ENCODE results near the gene TPPP.

TPPP gene

DNA sequence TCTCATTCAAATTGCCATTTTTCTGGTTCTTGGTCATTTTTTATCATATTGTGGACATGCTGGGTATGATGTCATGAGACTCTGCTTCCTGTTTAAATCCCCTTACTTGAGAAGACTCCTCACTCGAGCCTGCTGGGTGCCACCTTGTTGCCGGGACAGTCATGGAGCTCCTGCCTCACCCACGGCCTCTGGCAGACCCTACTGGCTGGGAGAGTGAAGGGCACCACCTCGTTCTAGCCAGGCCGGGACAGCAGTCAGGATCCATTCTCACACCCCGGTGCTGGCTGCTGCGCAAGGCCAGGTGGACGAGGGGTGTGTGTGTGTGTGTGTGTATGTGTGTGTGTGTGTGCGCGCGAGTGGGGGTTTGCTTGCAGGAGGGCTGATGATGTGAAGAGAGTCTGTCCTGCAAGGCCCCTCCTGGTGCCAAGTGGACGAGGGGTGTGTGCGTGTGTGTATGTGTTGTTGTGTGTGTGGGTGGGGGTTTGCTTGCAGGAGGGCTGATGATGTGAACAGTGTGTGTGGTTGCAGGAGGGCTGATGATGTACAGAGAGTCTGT is 76.6 kb downstream of the TPPP start:
- 0 out of 2 replicates have a peak, but pooled peaks cover 3% of the 10 kb centered on the region for H3K9me3 ChIP-seq
- no peaks in the 10 kb centered on the region; the same call in 1 of the 2 replicates for H3K4me1 ChIP-seq
- peak; percentile 7 for DNase-seq
- TF ChIP-seq, protein P1, sequence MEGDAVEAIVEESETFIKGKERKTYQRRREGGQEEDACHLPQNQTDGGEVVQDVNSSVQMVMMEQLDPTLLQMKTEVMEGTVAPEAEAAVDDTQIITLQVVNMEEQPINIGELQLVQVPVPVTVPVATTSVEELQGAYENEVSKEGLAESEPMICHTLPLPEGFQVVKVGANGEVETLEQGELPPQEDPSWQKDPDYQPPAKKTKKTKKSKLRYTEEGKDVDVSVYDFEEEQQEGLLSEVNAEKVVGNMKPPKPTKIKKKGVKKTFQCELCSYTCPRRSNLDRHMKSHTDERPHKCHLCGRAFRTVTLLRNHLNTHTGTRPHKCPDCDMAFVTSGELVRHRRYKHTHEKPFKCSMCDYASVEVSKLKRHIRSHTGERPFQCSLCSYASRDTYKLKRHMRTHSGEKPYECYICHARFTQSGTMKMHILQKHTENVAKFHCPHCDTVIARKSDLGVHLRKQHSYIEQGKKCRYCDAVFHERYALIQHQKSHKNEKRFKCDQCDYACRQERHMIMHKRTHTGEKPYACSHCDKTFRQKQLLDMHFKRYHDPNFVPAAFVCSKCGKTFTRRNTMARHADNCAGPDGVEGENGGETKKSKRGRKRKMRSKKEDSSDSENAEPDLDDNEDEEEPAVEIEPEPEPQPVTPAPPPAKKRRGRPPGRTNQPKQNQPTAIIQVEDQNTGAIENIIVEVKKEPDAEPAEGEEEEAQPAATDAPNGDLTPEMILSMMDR (IDR thresholded peaks at IDR 0.05; ENCODE audit: low read depth, low read length) = no peak
- H3K4me3 ChIP-seq (ENCODE audit: low read depth, low read length) = no peak overlapping the region
- H3K36me3 ChIP-seq = peaks cover 32% of the 10 kb centered on the region
- no peaks in the 10 kb centered on the region for H3K27me3 ChIP-seq

DNA sequence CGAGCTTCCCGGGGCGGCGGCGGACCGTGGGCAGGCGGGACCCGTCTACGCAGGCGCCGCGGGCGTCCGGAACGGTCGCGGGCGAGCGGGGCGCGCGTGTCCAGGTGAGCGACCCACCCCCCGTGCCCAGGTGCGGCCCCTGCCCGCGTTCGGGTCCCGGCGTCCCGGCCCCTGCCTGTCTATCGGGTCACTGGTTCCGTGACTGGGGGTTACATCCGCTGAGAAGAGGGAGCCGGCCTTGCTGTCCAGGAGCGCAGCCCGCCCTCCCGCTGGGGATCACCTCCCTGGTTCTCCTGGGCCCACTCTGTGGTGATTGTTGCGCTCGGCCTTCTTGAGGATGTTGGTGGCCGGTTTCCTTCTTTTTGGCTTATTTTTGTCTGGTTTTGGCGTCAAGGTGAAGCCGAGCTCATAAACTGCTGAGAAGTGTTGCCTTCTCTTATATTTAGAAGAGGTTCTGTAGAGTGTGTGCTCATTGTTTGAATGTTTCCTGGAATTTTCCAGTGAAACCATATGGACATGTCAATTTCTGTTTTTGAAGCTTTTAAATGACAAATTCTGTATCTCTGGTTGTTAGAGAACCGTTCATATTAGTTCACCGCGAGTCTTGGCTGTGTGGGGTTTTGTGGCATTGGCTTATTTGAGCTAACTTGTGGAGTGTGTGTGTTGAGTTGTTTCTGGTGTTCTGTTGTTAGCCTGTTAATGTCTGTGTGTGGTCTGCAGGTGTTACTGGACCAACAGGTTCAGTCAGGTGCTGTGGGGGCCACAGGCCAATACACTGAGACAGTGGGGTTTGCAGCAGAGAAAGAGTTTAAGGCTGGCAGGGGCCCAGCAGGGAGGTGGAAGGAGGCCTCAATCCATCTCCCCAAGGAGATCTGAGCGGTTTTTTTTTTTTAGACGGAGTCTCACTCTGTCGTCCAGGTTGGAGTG is 80.4 kb downstream of the TPPP start:
- Histone ChIP-seq H3K27me3 (no peaks in the 10 kb centered on the region), H3K9me3 (0 out of 2 replicates have a peak, but pooled peaks cover 3% of the 10 kb centered on the region), H3K36me3 (peaks cover 5% of the 10 kb centered on the region), H3K4me3 (ENCODE audit: low read depth, low read length) (peak overlapping the region; percentile 80), H3K4me1 (no peaks in the 10 kb centered on the region; the same call in 1 of the 2 replicates)
- DNase-seq = peak; percentile 39
- TF ChIP-seq, protein P1 (IDR thresholded peaks at IDR 0.05; ENCODE audit: low read depth, low read length) = no peak

DNA sequence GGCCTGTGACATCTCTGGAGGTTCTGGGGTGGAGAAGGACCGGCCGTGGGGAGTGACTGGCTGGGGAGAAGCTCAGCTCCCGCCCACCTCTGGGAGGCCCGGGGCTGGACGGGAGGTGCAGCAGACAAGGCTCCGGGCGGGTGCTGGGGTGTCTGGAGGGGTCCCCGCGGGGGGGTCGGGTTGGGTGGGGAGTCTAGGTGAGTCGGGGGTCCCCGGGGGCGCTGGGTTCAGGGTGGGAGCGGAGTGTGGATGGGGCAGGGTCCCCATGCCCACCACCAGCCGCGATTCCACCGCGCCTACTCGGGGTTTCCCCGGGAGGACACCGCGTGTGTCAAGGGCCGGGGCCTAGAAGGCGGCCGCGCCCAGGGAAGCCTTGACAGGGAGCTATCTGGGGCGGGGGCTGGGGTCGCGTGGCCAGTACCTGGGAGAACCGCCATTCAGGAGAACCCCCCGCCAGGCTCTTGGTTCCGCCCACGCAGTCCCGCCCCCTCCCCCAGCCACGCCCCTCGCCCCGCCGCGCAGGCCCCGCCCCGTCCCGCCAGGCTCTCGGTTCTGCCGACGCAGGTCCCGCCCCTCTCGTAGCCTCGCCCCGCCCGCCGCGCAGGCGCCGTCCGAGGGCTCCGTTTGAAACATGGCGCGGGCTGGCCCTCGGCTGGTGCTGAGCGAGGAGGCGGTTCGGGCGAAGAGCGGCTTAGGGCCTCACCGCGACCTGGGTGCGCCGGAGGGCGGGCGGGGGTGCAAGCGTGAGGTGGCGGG is 81.2 kb downstream of the TPPP start, which contains the start of gene CEP72:
TSS of gene CEP72 (plus strand) at position 610 of the 756 bp plus-strand sequence. CDS start at position 632, 22 bp downstream.
- Histone ChIP-seq H3K9me3 (0 out of 2 replicates have a peak, but pooled peaks cover 3% of the 10 kb centered on the region), H3K4me1 (no peaks in the 10 kb centered on the region; the same call in 1 of the 2 replicates), H3K36me3 (no peaks in the 10 kb centered on the region; the same call in none of the 2 replicates), H3K27me3 (no peaks in the 10 kb centered on the region), H3K4me3 (ENCODE audit: low read depth, low read length) (peak within 1 kb of the TSS; percentile 80)
- TF ChIP-seq, protein P1 (IDR thresholded peaks at IDR 0.05; ENCODE audit: low read depth, low read length) = no peak
- DNase-seq = peak; percentile 95

DNA sequence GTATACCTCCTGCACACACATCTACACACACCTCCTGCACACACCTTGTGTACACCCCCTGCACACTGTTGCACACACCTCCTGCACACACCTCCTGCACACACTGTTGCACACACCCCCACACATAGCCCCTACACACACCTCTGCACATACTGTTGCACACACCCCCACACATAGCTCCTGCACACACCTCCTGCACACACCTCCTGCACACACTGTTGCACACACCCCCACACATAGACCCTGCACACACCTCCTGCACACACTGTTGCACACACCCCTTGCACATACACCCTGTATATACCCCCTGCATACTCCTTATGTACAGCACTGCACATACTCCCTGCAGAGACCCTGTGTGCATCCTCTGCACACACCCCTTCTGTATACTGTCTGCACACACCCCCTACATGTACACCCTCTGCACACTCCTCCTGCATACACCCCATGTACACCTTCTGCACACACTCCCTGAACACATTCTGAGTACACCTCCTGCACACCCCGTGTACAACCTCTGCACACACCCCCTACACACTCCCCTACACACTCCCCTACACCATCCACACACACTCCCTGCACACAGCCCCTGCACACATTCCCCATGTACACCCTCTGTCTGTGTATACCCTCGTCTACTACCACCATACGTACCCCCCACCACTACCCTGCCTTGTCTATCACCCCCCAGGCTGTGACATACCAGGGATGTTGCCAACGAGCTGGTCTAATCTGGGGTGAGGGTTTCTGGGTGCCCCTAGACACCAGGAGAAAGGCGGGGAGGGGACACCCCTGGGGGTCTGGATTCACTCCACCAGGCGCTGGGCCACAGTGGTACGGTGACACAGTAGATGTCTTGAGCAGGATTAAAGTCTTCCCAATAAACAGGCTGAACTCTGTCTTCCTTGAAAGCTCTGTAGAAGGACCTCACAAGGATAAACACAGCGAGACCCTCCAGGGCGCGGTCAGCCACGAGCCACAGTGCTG is 82.1 kb downstream of the TPPP start:
- Histone ChIP-seq H3K27me3 (no peaks in the 10 kb centered on the region), H3K4me3 (ENCODE audit: low read depth, low read length) (peak overlapping the region; percentile 80), H3K36me3 (no peaks in the 10 kb centered on the region; the same call in none of the 2 replicates), H3K4me1 (no peaks in the 10 kb centered on the region; the same call in 1 of the 2 replicates), H3K9me3 (0 out of 2 replicates have a peak, but pooled peaks cover 3% of the 10 kb centered on the region)
- no peak for DNase-seq
- TF ChIP-seq, protein P1 (IDR thresholded peaks at IDR 0.05; ENCODE audit: low read depth, low read length) = no peak

Measured in BE2C (cell line).